Endothelial cell of hepatic sinusoid (primary cell): Measurements from ENCODE around the gene HSF2BP.
"Not testable (repeated sequence)": the region's sequence is repeated elsewhere in the genome, so short reads cannot be mapped to it uniquely, and the experiment has no call there.

Source experiments
- in situ Hi-C: cut with HindIII; loops from 2 replicates; pipeline ENCODE4 v1.10.0; 2017; ENCODE audit warnings: low sequenced_read_pairs

The HSF2BP gene

GRCh38 chr21:43485016-43485415, 174.3 kb downstream of the HSF2BP start:
- in situ Hi-C loops: not testable (repeated sequence)

- in situ Hi-C loops: not testable (repeated sequence)
Measured at GRCh38 chr21:43479197-43479596, 180.1 kb downstream of the HSF2BP start.
